HCT116 (cell line): ENCODE results near the gene SH3BGRL3. TPM values are rescaled to one million over a fixed set of nuclear protein-coding genes. Genes with fewer than 3 reads are reported as not detected.

Experiments
- ATAC-seq: fragments of 200-7000 bp; cut with Tn5 transposase; 2 replicates; pipeline ENCODE4 v1.9.1; 2020; ENCODE audit warnings: mild to moderate bottlenecking, moderate library complexity
- BruUV-seq: library from RNA; stranded (reverse); fragments of 400-500 nt; replicated peaks from 2 replicates; lab custom pipeline; 2021; lab: Mats Ljungman, UMichigan
- CTCF ChIA-PET: fragments of 300-600 bp; sonication (Branson Sonifier 250); formaldehyde crosslinking; loops from one replicate; lab custom pipeline; 2021; ENCODE audit warnings: antibody characterized with exemption; lab: Charles Lee
- POLR2A ChIA-PET: fragments of 300-600, 350-600 bp; sonication (Branson Sonifier 250); formaldehyde crosslinking; loops from one replicate; lab custom pipeline; 2021; ENCODE audit warnings: antibody characterized with exemption; lab: Charles Lee
- RAD21 ChIA-PET, 2 experiments: fragments of 300-600 bp; sonication (Branson Sonifier 250); formaldehyde crosslinking; loops; one replicate each; lab custom pipeline; 2023; ENCODE audit warnings: low total read pairs in 2 of 2; ENCODE audit not compliant: uncharacterized antibody in 2 of 2, unreplicated experiment in 2 of 2, low non-redundant PET in 1 of 2; lab: Charles Lee
- DNase-seq: peaks from one replicate; pipeline ENCODE4 v3.0.0-alpha.2; 2010; ENCODE audit warnings: low read depth, low spot score
- H2AFZ ChIP-seq: fragments of 200-600 bp; shearing (Covaris generic), sonication (generic); 2 replicates; pipeline ENCODE4 v1.6.1; 2017; ENCODE audit warnings: low read depth, mixed run types, mixed read lengths, antibody characterized with exemption, low read length; ENCODE audit not compliant: poor library complexity, severe bottlenecking
- H3K27ac ChIP-seq: 2 replicates; pipeline ENCODE4 v1.5.1; 2012; ENCODE audit warnings: low read depth, low read length
- H3K27me3 ChIP-seq: fragments of 200-600 bp; sonication (generic); 2 replicates; pipeline ENCODE4 v1.6.1; 2016; ENCODE audit warnings: mixed run types, low read length, mixed read lengths; ENCODE audit not compliant: insufficient read depth
- H3K36me3 ChIP-seq, 2 experiments: fragments of 200-500 bp in 1 of 2; fragments of 200-600 bp in 1 of 2; sonication (Bioruptor generic) in 1 of 2; sonication (generic) in 1 of 2; 2 replicates each; pipeline versions ENCODE4 v1.5.1 to v1.6.1; 2014 to 2016; ENCODE audit warnings: low read length in 2 of 2, inconsistent platforms in 1 of 2, mixed read lengths in 1 of 2, mixed run types in 1 of 2; ENCODE audit not compliant: insufficient read depth in 2 of 2, control insufficient read depth in 1 of 2
- H3K4me1 ChIP-seq, 2 experiments: fragments of 200-600 bp in 1 of 2; sonication (generic) in 1 of 2; 2 replicates each; pipeline versions ENCODE4 v1.5.1 to v1.6.1; 2012 to 2017; ENCODE audit warnings: low read length in 2 of 2, inconsistent platforms in 1 of 2, mild to moderate bottlenecking in 1 of 2, mixed read lengths in 1 of 2, mixed run types in 1 of 2, moderate library complexity in 1 of 2; ENCODE audit not compliant: insufficient read depth in 2 of 2, control insufficient read depth in 1 of 2
- H3K4me2 ChIP-seq: fragments of 200-600 bp; sonication (generic); 2 replicates; pipeline ENCODE4 v1.6.1; 2017; ENCODE audit warnings: mixed run types, low read length, mixed read lengths
- H3K4me3 ChIP-seq, 2 experiments: fragments of 200-600 bp in 1 of 2; sonication (generic) in 1 of 2; replicated peaks in 1 of 2; 2 replicates each; pipeline ENCODE4 v1.5.1; 2011 to 2016; ENCODE audit warnings: low read length in 2 of 2, control low read depth in 1 of 2, low read depth in 1 of 2, mild to moderate bottlenecking in 1 of 2, mixed read lengths in 1 of 2, mixed run types in 1 of 2
- H3K79me2 ChIP-seq: fragments of 200-600 bp; sonication (generic); 2 replicates; pipeline ENCODE4 v1.6.1; 2017; ENCODE audit warnings: mild to moderate bottlenecking, mixed run types, low read length, moderate library complexity, mixed read lengths; ENCODE audit not compliant: insufficient read depth
- H3K9ac ChIP-seq: fragments of 200-600 bp; sonication (generic); 2 replicates; pipeline ENCODE4 v1.6.1; 2016; ENCODE audit warnings: low read length, mixed read lengths
- H3K9me2 ChIP-seq: fragments of 200-600 bp; sonication (generic), shearing (Covaris generic); 2 replicates; pipeline ENCODE4 v1.6.1; 2017; ENCODE audit warnings: mixed run types, mild to moderate bottlenecking, moderate library complexity; ENCODE audit not compliant: insufficient read depth
- H3K9me3 ChIP-seq, 2 experiments: fragments of 200-500 bp in 1 of 2; fragments of 200-600 bp in 1 of 2; sonication (Bioruptor generic) in 1 of 2; sonication (generic) in 1 of 2; 2 replicates each; pipeline ENCODE4 v1.6.1; 2014 to 2017; ENCODE audit warnings: low read length in 2 of 2, mixed read lengths in 2 of 2, inconsistent platforms in 1 of 2, low read depth in 1 of 2, mild to moderate bottlenecking in 1 of 2, mixed run types in 1 of 2, moderate library complexity in 1 of 2; ENCODE audit not compliant: control insufficient read depth in 1 of 2, insufficient read depth in 1 of 2
- H4K20me1 ChIP-seq: fragments of 200-600 bp; sonication (generic), shearing (Covaris generic); 2 replicates; pipeline ENCODE4 v1.6.1; 2017; ENCODE audit warnings: mixed run types, mild to moderate bottlenecking, moderate library complexity; ENCODE audit not compliant: insufficient read depth
- ATF3 ChIP-seq: IDR thresholded peaks from 2 replicates; pipeline ENCODE4 v1.6.1; 2012
- CBX3 ChIP-seq: IDR thresholded peaks from 2 replicates; pipeline ENCODE4 v1.6.1; 2012; ENCODE audit warnings: low read depth
- CEBPB ChIP-seq: IDR thresholded peaks from 2 replicates; pipeline ENCODE4 v1.6.1; 2012; ENCODE audit warnings: low read depth
- CTCF ChIP-seq, 3 experiments: fragments of 200-600 bp in 1 of 3; sonication (generic) in 1 of 3; IDR thresholded peaks in 2 of 3; conservative IDR thresholded peaks in 1 of 3; 2 replicates each; pipeline ENCODE4 v1.5.1; 2012 to 2017; ENCODE audit warnings: low read depth in 2 of 3, low read length in 2 of 3, antibody characterized with exemption in 1 of 3, borderline replicate concordance in 1 of 3, control low read depth in 1 of 3, mild to moderate bottlenecking in 1 of 3, mixed read lengths in 1 of 3, mixed run types in 1 of 3, moderate library complexity in 1 of 3; ENCODE audit not compliant: insufficient read depth in 1 of 3
- EGR1 ChIP-seq: IDR thresholded peaks from 2 replicates; pipeline ENCODE4 v1.6.1; 2012; ENCODE audit warnings: low read depth
- ELF1 ChIP-seq: IDR thresholded peaks from 2 replicates; pipeline ENCODE4 v1.6.1; 2012; ENCODE audit warnings: low read depth, borderline replicate concordance
- EZH2 ChIP-seq: fragments of 200-600 bp; sonication (generic); IDR thresholded peaks from 2 replicates; pipeline ENCODE4 v1.6.1; 2017; ENCODE audit warnings: antibody characterized with exemption, mixed run types
- EZH2phosphoT487 ChIP-seq: fragments of 200-600 bp; IDR thresholded peaks from 2 replicates; pipeline ENCODE4 v1.6.1; 2018; ENCODE audit warnings: antibody characterized with exemption, borderline replicate concordance
- FOSL1 ChIP-seq: IDR thresholded peaks from 2 replicates; pipeline ENCODE4 v1.6.1; 2012; ENCODE audit warnings: low read depth
- JUND ChIP-seq: IDR thresholded peaks from 2 replicates; pipeline ENCODE4 v1.6.1; 2012
- MAX ChIP-seq: IDR thresholded peaks from 2 replicates; pipeline ENCODE4 v1.6.1; 2012
- POLR2A ChIP-seq: IDR thresholded peaks from 2 replicates; pipeline ENCODE4 v1.7.0; 2011; ENCODE audit warnings: borderline replicate concordance; ENCODE audit not compliant: insufficient read depth, insufficient read length; ENCODE audit errors: extremely low read depth
- RAD21 ChIP-seq: IDR thresholded peaks from 2 replicates; pipeline ENCODE4 v1.6.1; 2012; ENCODE audit warnings: low read depth, mild to moderate bottlenecking
- SIN3A ChIP-seq: IDR thresholded peaks from 2 replicates; pipeline ENCODE4 v1.6.1; 2012; ENCODE audit warnings: low read depth
- SP1 ChIP-seq: IDR thresholded peaks from 2 replicates; pipeline ENCODE4 v1.6.1; 2012; ENCODE audit warnings: low read depth
- SRF ChIP-seq: IDR thresholded peaks from 2 replicates; pipeline ENCODE4 v1.6.1; 2012; ENCODE audit warnings: low read depth
- TCF7L2 ChIP-seq: IDR thresholded peaks from 2 replicates; pipeline ENCODE4 v1.7.0; 2011; ENCODE audit warnings: borderline replicate concordance, inconsistent platforms; ENCODE audit not compliant: insufficient read depth, insufficient read length; ENCODE audit errors: extremely low read depth
- YY1 ChIP-seq: IDR thresholded peaks from 2 replicates; pipeline ENCODE4 v1.6.1; 2011; ENCODE audit warnings: low read length, low read depth, moderate library complexity, mild to moderate bottlenecking; ENCODE audit not compliant: insufficient replicate concordance; ENCODE audit errors: extremely low read depth
- ZBTB33 ChIP-seq: IDR thresholded peaks from 2 replicates; pipeline ENCODE4 v1.6.1; 2011; ENCODE audit warnings: mild to moderate bottlenecking, low read length, moderate library complexity; ENCODE audit not compliant: insufficient replicate concordance; ENCODE audit errors: extremely low read depth
- ZFX ChIP-seq: fragments of 450-650 bp; IDR thresholded peaks from 2 replicates; pipeline ENCODE4 v1.6.1; 2017
- intact Hi-C: fragments of 100-400 bp; cut with micrococcal nuclease; formaldehyde crosslinking; loops from 2 replicates; pipeline ENCODE4 v1.10.0; 2022
- total RNA-seq: library from RNA; stranded (reverse); gene quantifications from one replicate; pipeline ENCODE4 v1.2.1, GENCODE V29; 2021; ENCODE audit not compliant: unreplicated experiment

Gene SH3BGRL3
- total RNA-seq, 1 experiment from 2014 or later: 112 TPM

- TF ChIP-seq CTCF (IDR thresholded peaks at IDR 0.05 in 2 of 3, conservative IDR thresholded peaks at IDR 0.05 in 1 of 3; ENCODE audit: borderline replicate concordance in 1 of 3, insufficient read depth in 1 of 3, low read depth in 2 of 3, low read length in 2 of 3): no peak
- TF ChIP-seq FOSL1: no peak
- no peak for TF ChIP-seq SIN3A
- no peak for TF ChIP-seq POLR2A
- no peak for TF ChIP-seq EGR1
These were observed 25.9 kb downstream of the SH3BGRL3 start (continued) for GRCh38 chr1:26305667-26306289.

- H3K9ac ChIP-seq: peak within 1 kb of the TSS; percentile 89
- CTCF ChIA-PET: interaction anchor here (1.2 to 2.7 kb wide), 2 partner anchors 15 to 31 kb away, joined by 4 to 10 read pairs; no protein-coding TSS in a partner anchor
- intact Hi-C loops: no loop called here
- TF ChIP-seq EZH2phosphoT487: no peak
- TF ChIP-seq ZFX: peak; percentile 51; the same call in 1 of the 2 replicates
- no peak for TF ChIP-seq ELF1
- no peak for TF ChIP-seq ATF3
- no peak for TF ChIP-seq RAD21
- TF ChIP-seq SRF: no peak
- TF ChIP-seq EZH2: no peak
- no peak for TF ChIP-seq CBX3
- no peak for TF ChIP-seq FOSL1
- TF ChIP-seq YY1: peak; percentile 96
- peak; percentile 86 for TF ChIP-seq SIN3A
- TF ChIP-seq TCF7L2: no peak
- no peak for TF ChIP-seq ZBTB33
- no peak for TF ChIP-seq EGR1
- TF ChIP-seq SP1: peak; percentile 76
- TF ChIP-seq MAX: peak; percentile 65; the same call in 1 of the 2 replicates
- no peak for TF ChIP-seq CEBPB
- no peak for TF ChIP-seq JUND
These were observed 26.7 kb downstream of the SH3BGRL3 start, which contains the start of gene UBXN11 for GRCh38 chr1:26306290-26307229. Gene UBXN11, minus strand, starts transcription at chr1:26306636. Its CDS starts 3,753 bp downstream, at chr1:26302883.

More at GRCh38 chr1:26306290-26307229, 26.7 kb downstream of the SH3BGRL3 start, which contains the start of gene UBXN11:
- H3K4me2 ChIP-seq: peak within 1 kb of the TSS; percentile 100
- no peaks in the 10 kb centered on the region for H4K20me1 ChIP-seq
- H3K36me3 ChIP-seq: no peaks in the 10 kb centered on the region
- TSS peak; percentile 99 for BruUV-seq
- ATAC-seq (peak; percentile 99), DNase-seq (peak; percentile 94)
- ChIA-PET POLR2A (no interaction called here), RAD21 (no interaction called here)
- H2AFZ ChIP-seq: peak within 1 kb of the TSS; percentile 71
- H3K79me2 ChIP-seq: peaks cover 12% of the 10 kb centered on the region
- no peaks in the 10 kb centered on the region for H3K27me3 ChIP-seq
- peak within 1 kb of the TSS; percentile 28 for H3K27ac ChIP-seq
- H3K9me3 ChIP-seq: no peaks in the 10 kb centered on the region
- no peaks in the 10 kb centered on the region for H3K9me2 ChIP-seq
- peak within 1 kb of the TSS; percentile 79 to 91 for H3K4me3 ChIP-seq
- peaks cover 9 to 38% of the 10 kb centered on the region in 2 experiments; a peak in 3 of 4 replicates for H3K4me1 ChIP-seq
